Adrenal gland (tissue), 12 donors: ENCODE results near the gene MAPT. TPM values are rescaled to one million over a fixed set of nuclear protein-coding genes. Genes with fewer than 3 reads are reported as not detected.

Experiments
- DNase-seq, 7 donors: peaks; one replicate each; pipeline ENCODE4 v3.0.0-alpha.2; 2019 to 2020
- H3K27ac ChIP-seq, 5 donors: fragments of 200-600 bp; sonication (generic) in 4 of 5; 1 replicate in 3 of 5; 2 replicates in 2 of 5; pipeline versions ENCODE4 v1.5.1 to v1.8.0; 2016 to 2020; ENCODE audit warnings: mild to moderate bottlenecking in 1 of 5
- H3K27me3 ChIP-seq: fragments of 200-600 bp; 2 replicates; pipeline ENCODE4 v1.8.0; 2021
- H3K36me3 ChIP-seq, 2 donors: fragments of 200-600 bp; replicated peaks in 1 of 2; 1 replicate in 1 of 2; 2 replicates in 1 of 2; pipeline versions ENCODE4 v1.5.1 to v1.8.0; 2018 to 2022
- H3K4me1 ChIP-seq, 2 donors: fragments of 200-600 bp; replicated peaks in 1 of 2; 1 replicate in 1 of 2; 2 replicates in 1 of 2; pipeline versions ENCODE4 v1.5.1 to v1.8.0; 2018 to 2021
- H3K4me3 ChIP-seq, 4 donors: fragments of 200-600 bp; sonication (generic) in 3 of 4; one replicate each; pipeline ENCODE4 v1.5.1; 2016 to 2018
- H3K9me3 ChIP-seq, 3 donors: fragments of 200-600 bp; sonication (generic) in 1 of 3; replicated peaks in 1 of 3; 1 replicate in 2 of 3; 2 replicates in 1 of 3; pipeline versions ENCODE4 v1.5.1 to v1.8.0; 2016 to 2021
- POLR2A ChIP-seq, 2 donors: fragments of 450-650 bp; IDR thresholded peaks; one replicate each; pipeline ENCODE4 v1.6.1; 2017; ENCODE audit warnings: antibody characterized with exemption in 2 of 2, mild to moderate bottlenecking in 2 of 2, moderate library complexity in 1 of 2
- WGBS, 4 donors: extraction: QIAGEN DNeasy Blood & Tissue Kit in 2 of 4; methylation state at CpG; one replicate each; pipeline versions ENCODE4 v1.1.5 to v1.1.7; 2013 to 2017; 5-methylcytosine and 5-hydroxymethylcytosine counted together
- intact Hi-C, 2 donors: fragments of 100-400 bp; cut with DNase I; formaldehyde crosslinking; loops; one replicate each; pipeline versions ENCODE4 v1.14.1 to v1.15.0; 2022 to 2023
- polyA plus RNA-seq, 3 donors: library from polyadenylated mRNA; stranded (reverse); fragments of 200-250 nt in 2 of 3; fragments of 350-450 nt in 1 of 3; fragmentation: Illumina TruSeq in 1 of 3; extraction: RNeasy Lipid Tissue Mini Kit (QIAGEN cat#74804) in 1 of 3; gene quantifications; one replicate each; pipeline ENCODE4 v1.2.3, GENCODE V29; 2013 to 2014
- total RNA-seq, 9 donors: library from RNA; depleted of rRNA in 4 of 9; stranded (reverse); fragments of >200 nt in 4 of 9; fragments of 120-200 nt in 1 of 9; fragmentation: NEBNext Ultra II Directional in 1 of 9; extraction: Animal tissue kit (Norgen Biotek cat#: 25700) in 1 of 9; gene quantifications; one replicate each; pipeline versions ENCODE4 v1.1.0 to v1.2.4, GENCODE V29; 2013 to 2023
- TF ChIP-seq, protein P1 (sequence below), 6 experiments: fragments of 450-650 bp in 4 of 6; fragments of 200-600 bp in 2 of 6; sonication (generic) in 1 of 6; IDR thresholded peaks; 1 replicate in 5 of 6; 2 replicates in 1 of 6; pipeline versions ENCODE4 v1.5.1 to v1.8.0; 2016 to 2021; ENCODE audit warnings: antibody characterized with exemption in 6 of 6, mild to moderate bottlenecking in 2 of 6, moderate library complexity in 1 of 6
- donor health status: healthy with polysubstance abuse.
- donor health status: Bipolar disorder and iron deficiency.
- donor health status: DM: yes; HTN: yes; CAD: no.
- donor health status: DM: no; HTN: no; CAD: no.
- donor health status: DM: no; HTN: no; CAD: no.
- donor health status: DM: yes; HTN: yes; CAD: no.

Gene MAPT
- total and polyA plus RNA-seq, 12 donors = 0.72 to 17.6 (median 3.3) TPM

DNA sequence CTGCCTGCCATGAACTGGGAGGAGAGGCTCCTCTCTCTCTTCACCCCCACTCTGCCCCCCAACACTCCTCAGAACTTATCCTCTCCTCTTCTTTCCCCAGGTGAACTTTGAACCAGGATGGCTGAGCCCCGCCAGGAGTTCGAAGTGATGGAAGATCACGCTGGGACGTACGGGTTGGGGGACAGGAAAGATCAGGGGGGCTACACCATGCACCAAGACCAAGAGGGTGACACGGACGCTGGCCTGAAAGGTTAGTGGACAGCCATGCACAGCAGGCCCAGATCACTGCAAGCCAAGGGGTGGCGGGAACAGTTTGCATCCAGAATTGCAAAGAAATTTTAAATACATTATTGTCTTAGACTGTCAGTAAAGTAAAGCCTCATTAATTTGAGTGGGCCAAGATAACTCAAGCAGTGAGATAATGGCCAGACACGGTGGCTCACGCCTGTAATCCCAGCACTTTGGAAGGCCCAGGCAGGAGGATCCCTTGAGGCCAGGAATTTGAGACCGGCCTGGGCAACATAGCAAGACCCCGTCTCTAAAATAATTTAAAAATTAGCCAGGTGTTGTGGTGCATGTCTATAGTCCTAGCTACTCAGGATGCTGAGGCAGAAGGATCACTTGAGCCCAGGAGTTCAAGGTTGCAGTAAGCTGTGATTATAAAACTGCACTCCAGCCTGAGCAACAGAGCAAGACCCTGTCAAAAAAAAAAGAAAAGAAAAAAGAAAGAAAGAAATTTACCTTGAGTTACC lies 68.0 kb downstream of the MAPT start:
- no peak for TF ChIP-seq POLR2A (IDR thresholded peaks at IDR 0.05)
- TF ChIP-seq, protein P1, sequence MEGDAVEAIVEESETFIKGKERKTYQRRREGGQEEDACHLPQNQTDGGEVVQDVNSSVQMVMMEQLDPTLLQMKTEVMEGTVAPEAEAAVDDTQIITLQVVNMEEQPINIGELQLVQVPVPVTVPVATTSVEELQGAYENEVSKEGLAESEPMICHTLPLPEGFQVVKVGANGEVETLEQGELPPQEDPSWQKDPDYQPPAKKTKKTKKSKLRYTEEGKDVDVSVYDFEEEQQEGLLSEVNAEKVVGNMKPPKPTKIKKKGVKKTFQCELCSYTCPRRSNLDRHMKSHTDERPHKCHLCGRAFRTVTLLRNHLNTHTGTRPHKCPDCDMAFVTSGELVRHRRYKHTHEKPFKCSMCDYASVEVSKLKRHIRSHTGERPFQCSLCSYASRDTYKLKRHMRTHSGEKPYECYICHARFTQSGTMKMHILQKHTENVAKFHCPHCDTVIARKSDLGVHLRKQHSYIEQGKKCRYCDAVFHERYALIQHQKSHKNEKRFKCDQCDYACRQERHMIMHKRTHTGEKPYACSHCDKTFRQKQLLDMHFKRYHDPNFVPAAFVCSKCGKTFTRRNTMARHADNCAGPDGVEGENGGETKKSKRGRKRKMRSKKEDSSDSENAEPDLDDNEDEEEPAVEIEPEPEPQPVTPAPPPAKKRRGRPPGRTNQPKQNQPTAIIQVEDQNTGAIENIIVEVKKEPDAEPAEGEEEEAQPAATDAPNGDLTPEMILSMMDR (IDR thresholded peaks at IDR 0.05) = no peak
- Histone ChIP-seq H3K36me3 (no peaks in the 10 kb centered on the region), H3K27me3 (no peaks in the 10 kb centered on the region), H3K4me1 (no peaks in the 10 kb centered on the region), H3K9me3 (no peaks in the 10 kb centered on the region), H3K4me3 (no peak overlapping the region), H3K27ac (no peak overlapping the region)
- 90 to 97% (median 94%) methylated on average over 12 of the region's 12 CpGs for WGBS, 4 donors
- no peak for DNase-seq
- intact Hi-C loops = no loop called here

DNA sequence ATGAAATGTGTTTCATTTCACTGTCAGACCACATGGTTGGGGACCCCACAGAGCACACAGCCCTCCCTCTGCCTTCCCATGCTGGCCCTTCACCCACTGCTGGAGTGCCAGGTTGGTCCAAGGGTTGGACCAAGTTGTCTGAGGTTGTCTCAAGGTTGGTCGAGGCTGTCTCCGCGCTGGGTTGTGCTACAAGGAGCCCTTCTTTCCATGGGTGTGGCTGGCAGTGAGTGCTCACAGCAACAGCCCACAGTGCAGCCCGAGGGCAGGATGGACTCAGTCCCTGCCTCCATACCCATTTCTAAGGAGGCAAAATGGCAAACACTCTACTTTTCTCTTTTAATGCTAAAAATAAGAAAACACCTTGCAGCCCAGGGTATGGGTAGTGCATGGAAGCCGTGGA lies 68.9 kb downstream of the MAPT start:
- H3K4me3 ChIP-seq = no peak overlapping the region
- no peak for DNase-seq
- H3K27ac ChIP-seq = no peak overlapping the region
- 89 to 94% (median 90%) methylated on average over 4 to 5 of the region's 5 CpGs for WGBS, 4 donors
- intact Hi-C loops = no loop called here
- H3K27me3 ChIP-seq = no peaks in the 10 kb centered on the region
- TF ChIP-seq POLR2A (IDR thresholded peaks at IDR 0.05) = no peak
- TF ChIP-seq, protein P1 (IDR thresholded peaks at IDR 0.05) = no peak
- no peaks in the 10 kb centered on the region for H3K9me3 ChIP-seq
- no peaks in the 10 kb centered on the region for H3K4me1 ChIP-seq
- no peaks in the 10 kb centered on the region for H3K36me3 ChIP-seq

DNA sequence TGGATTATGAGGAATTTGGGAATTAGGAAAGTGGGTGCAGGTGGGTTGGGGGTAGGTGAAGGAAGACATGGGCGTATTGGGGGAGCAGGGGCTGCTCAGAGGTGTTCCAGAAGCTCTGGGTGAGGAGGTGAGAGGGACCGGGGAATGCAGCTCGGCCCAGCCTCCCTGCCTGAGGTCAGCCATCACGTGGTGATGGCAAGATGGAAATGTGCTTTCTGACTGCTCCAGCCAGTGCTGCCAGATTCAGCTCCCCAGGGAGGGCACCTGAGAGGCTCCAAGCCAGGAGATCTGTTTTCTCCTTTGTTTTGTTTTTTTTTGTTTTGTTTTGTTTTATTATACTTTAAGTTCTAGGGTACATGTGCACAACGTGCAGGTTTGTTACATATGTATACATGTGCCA lies 69.5 kb downstream of the MAPT start:
- Histone ChIP-seq H3K4me3 (no peak overlapping the region), H3K9me3 (no peaks in the 10 kb centered on the region), H3K27ac (no peak overlapping the region), H3K27me3 (no peaks in the 10 kb centered on the region), H3K36me3 (no peaks in the 10 kb centered on the region), H3K4me1 (no peaks in the 10 kb centered on the region)
- 72 to 84% (median 78%) methylated on average over 4 to 5 of the region's 5 CpGs for WGBS, 4 donors
- DNase-seq = no peak
- intact Hi-C loops = no loop called here
- TF ChIP-seq POLR2A (IDR thresholded peaks at IDR 0.05) = no peak
- TF ChIP-seq, protein P1 (IDR thresholded peaks at IDR 0.05) = no peak

DNA sequence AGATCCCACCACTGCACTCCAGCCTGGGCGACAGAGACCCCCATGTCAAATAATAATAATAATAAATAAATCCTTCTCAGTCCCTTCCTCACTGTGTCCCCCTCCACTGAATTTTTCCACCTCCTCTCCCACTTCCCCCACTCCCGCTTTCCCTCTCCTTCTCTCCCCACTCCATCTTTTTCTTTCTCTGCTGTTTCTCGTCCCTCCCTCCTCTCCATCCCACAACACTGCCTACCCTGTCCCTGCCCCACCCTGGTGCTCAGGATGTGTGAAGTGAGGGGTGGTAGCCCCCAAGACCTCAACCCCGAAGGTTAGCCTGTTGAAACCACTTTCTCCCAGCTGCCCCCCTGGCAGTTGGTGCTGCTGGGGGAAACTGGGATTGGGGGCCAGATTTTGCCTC lies 70.3 kb downstream of the MAPT start:
- no peaks in the 10 kb centered on the region for H3K36me3 ChIP-seq

More for the DNA sequence above, 70.3 kb downstream of the MAPT start:
- DNase-seq = no peak
- Histone ChIP-seq H3K27me3 (no peaks in the 10 kb centered on the region), H3K4me3 (no peak overlapping the region), H3K27ac (no peak overlapping the region), H3K9me3 (no peaks in the 10 kb centered on the region), H3K4me1 (no peaks in the 10 kb centered on the region)
- 84 to 95% (median 87%) methylated on average over 4 of the region's 4 CpGs for WGBS, 4 donors
- intact Hi-C loops = no loop called here
- no peak for TF ChIP-seq POLR2A (IDR thresholded peaks at IDR 0.05)
- TF ChIP-seq, protein P1 (IDR thresholded peaks at IDR 0.05) = no peak
